GM18498 (cell line): Measurements from ENCODE around the gene SETD7.

Experiments
- ATAC-seq: cut with Tn5 transposase; IDR thresholded peaks from one replicate; pipeline ENCODE4 v1.9.1; 2021; ENCODE audit warnings: mild to moderate bottlenecking, moderate library complexity; ENCODE audit not compliant: unreplicated experiment

SETD7 gene

DNA sequence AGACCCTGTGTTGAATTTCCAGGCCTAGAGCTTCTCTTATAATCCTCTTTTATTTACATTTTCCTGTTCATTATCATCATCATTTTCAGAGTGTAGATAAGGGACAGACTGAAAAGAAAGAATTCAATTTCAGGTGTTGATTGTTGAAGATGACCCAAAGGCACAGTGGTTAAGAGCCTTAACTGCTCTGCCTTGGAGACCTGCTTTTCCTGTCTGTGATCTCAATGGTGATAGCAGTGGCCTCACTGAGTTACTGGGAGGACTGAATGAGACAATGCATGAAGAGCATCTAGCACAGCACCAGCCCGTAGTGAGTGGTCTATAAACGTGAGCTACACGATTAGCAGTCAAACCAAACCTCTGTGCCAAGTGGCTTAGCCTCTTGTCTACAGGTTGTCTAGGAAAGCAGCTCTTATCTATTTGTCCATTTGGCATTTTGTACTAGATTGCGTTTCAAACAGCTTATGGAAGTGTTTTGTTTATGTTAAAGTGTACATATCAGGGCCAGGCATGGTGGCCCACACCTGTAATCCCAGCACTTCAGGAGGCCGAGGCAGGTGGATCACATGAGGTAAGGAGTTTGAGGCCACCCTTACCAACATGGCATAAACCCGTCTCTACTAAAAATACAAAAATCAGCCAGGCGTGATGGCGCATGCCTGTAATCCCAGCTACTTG, 41.5 kb downstream of the SETD7 start:
- ATAC-seq, result no peak

- no peak for ATAC-seq
Measured at GRCh38 chr4:139511320-139511719, 44.7 kb downstream of the SETD7 start.

- ATAC-seq, result no peak
Measured at GRCh38 chr4:139509727-139510410, 46.1 kb downstream of the SETD7 start.

DNA sequence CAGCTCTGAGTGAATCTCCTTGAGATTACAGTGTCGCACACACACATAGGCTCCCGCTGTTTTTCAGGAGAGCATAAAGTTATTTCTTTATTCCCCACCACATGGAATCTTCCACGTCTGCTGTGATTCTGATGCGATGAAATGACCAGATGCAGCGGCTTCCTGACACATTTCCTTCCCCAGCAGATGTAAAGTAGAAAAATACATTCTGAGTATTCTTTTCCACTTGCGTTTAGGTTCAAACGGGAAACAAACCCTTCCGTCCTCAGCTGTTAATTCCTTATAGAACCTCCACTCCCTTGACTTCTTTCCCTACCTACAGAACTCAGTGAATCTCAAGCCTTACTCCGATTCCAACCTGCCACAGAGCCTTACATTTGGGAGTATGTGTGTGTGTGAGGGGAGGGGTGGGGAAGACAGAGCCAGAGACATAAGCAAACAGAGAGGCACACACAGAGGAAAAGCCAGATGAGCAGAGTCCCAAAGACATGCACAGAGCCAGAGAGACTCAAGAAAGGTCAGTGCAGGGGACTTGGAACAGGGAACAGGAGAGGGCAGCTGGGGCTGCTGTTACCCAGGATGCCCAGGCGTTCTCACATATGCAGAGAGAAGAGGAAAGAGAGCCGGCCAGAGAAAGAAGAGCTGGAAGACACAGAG, 47.3 kb downstream of the SETD7 start:
- ATAC-seq, result no peak

DNA sequence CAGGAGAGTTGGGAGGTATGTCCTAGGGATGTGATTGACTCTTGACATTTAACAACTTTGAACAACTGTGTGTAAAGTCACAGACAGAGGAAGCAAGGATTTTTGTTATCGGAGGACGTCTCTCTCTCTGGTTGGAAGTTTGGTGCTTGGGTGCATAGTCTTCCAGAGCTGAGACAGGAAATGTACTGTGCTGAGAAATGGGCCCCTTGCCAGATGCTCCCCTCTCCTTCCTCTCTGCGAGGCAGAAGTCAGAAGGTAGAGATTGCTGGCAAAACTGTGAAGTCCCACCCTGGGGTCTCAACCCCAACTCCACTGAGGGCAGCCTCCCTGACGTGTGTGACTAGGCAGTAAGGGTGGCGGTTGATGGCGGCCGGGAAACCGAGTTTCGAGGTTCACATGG, 49.2 kb downstream of the SETD7 start:
- no peak for ATAC-seq

- ATAC-seq, result no peak
Measured at GRCh38 chr4:139503622-139504166, 52.3 kb downstream of the SETD7 start.

GRCh38 chr4:139501927-139502899, 53.8 kb downstream of the SETD7 start:
- no peak for ATAC-seq

- no peak for ATAC-seq
Measured at GRCh38 chr4:139501527-139501926, 54.5 kb downstream of the SETD7 start.

DNA sequence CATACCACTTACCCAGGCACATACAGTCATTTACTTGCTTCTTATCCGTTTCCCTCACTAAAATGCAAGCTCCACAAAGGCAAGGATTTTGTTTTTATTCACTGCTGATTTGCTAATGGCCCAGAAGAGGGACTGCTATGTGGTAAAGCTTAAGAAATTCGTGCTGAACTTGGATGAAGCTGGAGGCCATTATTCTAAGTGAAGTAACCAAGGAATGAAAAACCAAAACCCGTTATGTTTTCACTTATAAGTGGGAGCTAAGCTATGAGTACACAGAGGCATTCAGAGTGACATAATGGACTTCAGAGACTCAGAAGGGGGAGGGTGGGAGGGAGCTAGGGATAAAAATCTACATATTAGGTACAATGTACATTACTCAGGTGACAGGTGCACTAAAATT, 54.9 kb downstream of the SETD7 start:
- no peak for ATAC-seq

DNA sequence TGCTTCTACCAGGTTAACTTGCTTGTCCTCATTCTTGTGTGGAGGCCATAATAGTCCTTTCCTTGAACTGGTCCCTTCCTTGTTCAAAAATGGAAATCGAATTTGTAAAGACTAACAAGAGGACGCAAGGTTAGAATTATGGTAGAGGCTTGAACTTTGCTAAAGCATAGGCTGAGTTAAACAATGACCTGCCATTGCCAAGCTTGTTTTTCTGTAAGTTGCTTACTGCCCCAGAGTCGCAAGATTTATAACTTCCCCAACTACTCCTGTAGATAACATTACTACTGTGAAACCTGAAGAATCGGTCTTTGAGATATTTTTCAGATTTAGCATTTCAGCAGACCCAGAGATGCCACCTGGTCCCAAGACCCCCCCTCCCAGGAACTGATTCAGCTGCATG, 56.8 kb downstream of the SETD7 start:
- ATAC-seq, result no peak

- no peak for ATAC-seq
Measured at GRCh38 chr4:139493176-139493575, 62.8 kb downstream of the SETD7 start.

DNA sequence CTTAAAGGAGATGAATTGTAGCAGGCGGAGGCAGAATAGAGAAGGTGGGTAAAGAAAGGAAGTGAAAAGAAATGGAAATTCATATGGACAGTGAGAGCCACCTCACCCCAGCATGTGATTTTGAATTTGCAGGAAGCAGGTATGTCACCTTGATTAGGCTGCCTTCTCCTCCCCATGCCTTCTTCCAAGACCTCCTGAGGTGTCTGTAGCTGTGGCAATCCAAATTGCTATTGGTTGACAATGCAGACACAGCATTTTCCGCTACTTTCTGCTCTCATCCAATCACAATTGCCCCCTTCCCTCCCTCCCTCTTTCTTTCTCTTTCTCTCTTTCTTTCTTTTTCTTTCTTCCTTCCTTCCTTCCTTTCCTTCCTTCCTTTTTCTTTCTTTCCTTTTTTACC, 63.6 kb downstream of the SETD7 start:
- no peak for ATAC-seq

DNA sequence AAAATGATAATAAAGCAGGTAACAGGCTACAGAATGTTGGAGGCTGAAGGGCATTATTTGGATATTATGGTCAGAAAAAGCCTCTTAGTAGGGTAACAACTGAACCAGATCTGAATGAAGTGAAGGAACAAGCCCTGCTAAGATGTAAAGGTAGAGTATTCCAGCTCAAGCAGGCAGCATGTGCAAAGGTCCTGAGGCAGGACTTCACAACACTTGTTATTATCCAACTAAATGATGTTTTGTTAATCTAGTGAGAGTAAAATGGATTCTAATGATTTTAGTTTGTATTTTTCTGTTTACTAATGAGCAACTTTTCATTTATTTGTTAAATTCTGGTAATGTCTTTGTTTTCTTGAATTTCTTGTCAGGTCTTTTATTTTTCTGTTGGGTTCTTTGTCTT, 66.4 kb downstream of the SETD7 start:
- ATAC-seq, result no peak

DNA sequence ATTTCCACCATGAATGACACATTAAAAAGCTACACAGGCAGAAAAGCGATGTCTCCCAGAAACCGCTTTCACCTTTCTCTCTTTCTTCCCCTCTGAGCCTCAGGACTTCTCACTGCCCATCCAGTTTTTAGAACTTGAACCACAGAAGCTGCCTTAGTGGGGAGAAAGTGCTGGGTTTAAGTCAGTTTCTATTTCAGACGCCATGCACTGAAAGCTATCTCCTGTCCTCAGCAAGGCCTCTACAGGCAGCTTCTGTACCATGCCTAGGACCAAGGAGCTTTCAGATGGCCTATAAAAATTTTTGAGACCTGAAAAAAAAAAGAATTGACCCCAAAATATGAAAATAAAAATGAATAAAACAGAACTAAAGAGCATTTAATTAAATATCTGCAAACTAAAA, 67.6 kb downstream of the SETD7 start:
- no peak for ATAC-seq

DNA sequence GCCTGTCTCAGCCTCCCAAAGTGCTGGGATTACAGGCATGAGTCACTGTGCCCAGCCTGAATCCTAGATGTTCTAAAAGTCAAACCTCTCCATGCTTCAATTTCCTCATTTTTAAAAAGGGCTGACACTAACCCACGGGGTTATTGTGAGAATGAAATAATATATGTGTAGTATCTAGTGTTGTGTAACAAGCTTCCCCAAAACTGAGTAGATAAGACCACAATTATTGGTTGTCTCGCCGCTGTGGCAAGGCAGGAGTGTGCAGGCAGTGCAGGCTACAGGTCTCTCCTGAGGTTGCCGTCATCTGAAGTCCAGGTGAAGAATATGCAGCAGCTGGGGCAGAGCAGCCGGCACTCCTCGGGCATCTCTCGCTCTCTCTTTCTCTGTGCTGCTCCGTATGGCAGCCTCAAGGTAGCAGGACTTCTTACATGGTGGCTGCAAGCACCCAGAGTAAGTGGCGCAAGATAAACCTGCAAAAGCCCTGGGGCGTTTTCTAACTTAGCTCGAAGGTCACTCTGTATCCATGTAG, 71.2 kb downstream of the SETD7 start:
- no peak for ATAC-seq

DNA sequence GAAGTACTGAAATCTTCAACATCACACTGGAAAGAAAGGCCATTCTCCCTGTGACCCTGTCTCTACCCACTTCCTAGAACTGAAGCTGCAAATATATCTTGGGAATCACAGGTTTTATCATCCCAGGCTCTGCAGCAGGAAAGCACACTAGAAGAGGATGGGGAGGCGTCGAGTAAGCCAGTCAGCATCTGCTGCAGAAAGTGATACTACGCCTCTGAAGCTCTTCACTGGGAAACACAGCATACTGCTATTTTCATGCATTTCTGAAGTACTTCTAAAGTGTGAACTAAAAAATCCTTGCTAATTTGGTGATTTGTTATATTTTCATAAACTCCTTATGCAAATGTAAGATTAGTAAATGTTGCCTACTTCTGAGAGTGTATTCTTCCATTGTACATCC, 73.0 kb downstream of the SETD7 start:
- no peak for ATAC-seq

DNA sequence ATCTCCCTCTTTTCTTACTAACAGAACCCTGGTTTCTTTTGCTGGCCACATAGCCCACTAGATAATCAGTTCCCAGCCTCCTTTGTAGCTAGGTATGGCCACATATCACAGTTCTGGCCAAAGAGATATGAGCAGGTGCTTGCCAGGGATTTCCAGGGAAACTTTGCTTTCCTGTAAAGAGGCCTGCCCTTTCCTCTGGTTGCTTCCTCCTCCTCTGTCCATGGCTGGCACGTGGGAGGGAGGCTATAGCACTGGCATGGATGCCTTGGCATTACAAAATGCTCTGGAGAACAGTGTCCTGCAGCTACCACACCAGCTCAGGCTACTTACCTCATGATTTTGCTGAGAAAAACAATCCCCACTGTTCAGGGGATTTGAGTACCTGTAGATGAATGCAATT, 74.6 kb downstream of the SETD7 start:
- ATAC-seq, result no peak

- no peak for ATAC-seq
Measured at GRCh38 chr4:139476363-139476762, 79.7 kb downstream of the SETD7 start.

DNA sequence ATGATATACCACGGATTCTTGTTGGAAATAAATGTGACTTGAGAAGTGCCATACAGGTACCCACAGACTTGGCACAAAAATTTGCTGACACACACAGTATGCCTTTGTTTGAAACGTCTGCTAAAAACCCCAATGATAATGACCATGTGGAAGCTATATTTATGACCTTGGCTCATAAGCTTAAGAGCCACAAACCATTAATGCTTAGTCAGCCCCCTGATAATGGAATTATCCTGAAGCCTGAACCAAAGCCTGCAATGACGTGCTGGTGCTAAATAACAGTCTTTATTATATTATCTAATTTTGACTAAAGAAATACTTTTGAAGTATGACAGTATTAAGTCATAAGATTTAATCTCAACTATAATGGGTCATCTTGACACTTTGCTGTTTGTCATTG, 83.2 kb downstream of the SETD7 start:
- ATAC-seq, result no peak

DNA sequence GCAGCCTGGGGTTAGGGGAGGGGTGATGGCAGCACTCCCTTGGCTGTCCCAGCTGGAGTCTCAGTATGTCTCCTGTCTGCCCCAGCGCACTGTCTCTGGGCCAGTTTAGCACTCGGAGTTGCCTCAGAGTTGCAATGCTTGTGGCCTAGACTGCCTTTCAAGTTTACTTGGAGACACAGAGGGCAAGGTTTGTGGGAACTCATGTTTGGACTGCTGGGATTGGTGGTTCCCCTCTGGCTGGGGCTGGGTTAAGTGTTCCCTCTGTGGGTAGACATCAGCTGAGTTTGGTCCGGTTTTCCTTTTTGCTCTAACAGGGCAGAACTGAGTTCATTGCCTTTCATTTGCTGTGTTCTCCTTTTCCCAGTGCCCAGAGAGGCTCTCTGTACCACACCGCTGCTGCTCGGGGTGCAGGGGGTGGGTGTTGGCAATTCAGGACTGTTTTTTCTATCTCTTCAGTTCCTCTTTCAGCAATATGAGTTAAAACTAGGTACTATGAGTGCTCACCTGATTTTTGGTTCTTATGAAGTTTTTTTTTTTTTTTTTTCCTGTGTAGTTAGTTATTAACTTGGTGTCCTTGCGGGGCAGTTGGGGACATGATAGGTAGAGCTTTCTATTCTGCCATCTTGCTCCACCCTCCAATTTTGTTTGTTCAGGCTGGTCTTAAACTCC, 84.9 kb downstream of the SETD7 start:
- ATAC-seq, result no peak
